Dermis microvascular lymphatic vessel endothelial cell (primary cell): ENCODE measurements around the gene FXYD7. TPM values are rescaled to one million over a fixed set of nuclear protein-coding genes. Genes with fewer than 3 reads are reported as not detected.

ENCODE experiments used
- DNase-seq, 2 donors: peaks; one replicate each; pipeline versions ENCODE4 v3.0.0 to v3.0.0-alpha.2; 2010; ENCODE audit warnings: low read depth in 2 of 2
- total RNA-seq: library from RNA; depleted of rRNA; stranded (reverse); fragments of >200 nt; gene quantifications from 2 replicates; pipeline ENCODE4 v1.2.1, GENCODE V29; 2014

Gene FXYD7
- total RNA-seq, 1 donor from 2014 or later, result not detected

- no peak for DNase-seq
Observed at GRCh38 chr19:35199481-35199880, 56.4 kb downstream of the FXYD7 start.

GRCh38 chr19:35202722-35203688, 60.0 kb downstream of the FXYD7 start:
- no peak for DNase-seq

Other genes with a start within 250 kb of the FXYD7 start
- 4.1 and 5.4 TPM in 2 replicates for gene ZNF30, start 216.4 kb upstream of the FXYD7 start, total RNA-seq
- gene ZNF792, start 179.0 kb upstream of the FXYD7 start, total RNA-seq, result 25.9 and 44.5 TPM in 2 replicates
- 21.1 and 42.1 TPM in 2 replicates for gene GRAMD1A, start 142.9 kb upstream of the FXYD7 start, total RNA-seq
- 5.0 and 5.2 TPM in 2 replicates for gene SCN1B, start 112.8 kb upstream of the FXYD7 start, total RNA-seq
- gene HPN, start 101.5 kb upstream of the FXYD7 start, total RNA-seq, result under 0.01 TPM in 1 of 2 replicates, not detected in the other
- not detected in 2 replicates for gene FXYD3, start 27.4 kb upstream of the FXYD7 start, total RNA-seq
- gene LGI4, start 8.2 kb upstream of the FXYD7 start, total RNA-seq, result not detected in 2 replicates
- not detected in 2 replicates for gene FXYD1, start 4.4 kb upstream of the FXYD7 start, total RNA-seq
- gene FXYD5, start 11.5 kb downstream of the FXYD7 start, total RNA-seq, result 17.1 and 22.4 TPM in 2 replicates
- gene FAM187B, start 85.5 kb downstream of the FXYD7 start, total RNA-seq, result not detected in 2 replicates
- gene LSR, start 105.7 kb downstream of the FXYD7 start, total RNA-seq, result 0.25 and 0.26 TPM in 2 replicates
- gene USF2, start 125.7 kb downstream of the FXYD7 start, total RNA-seq, result 32.6 and 51.1 TPM in 2 replicates
- gene HAMP, start 139.3 kb downstream of the FXYD7 start, total RNA-seq, result under 0.01 and 0.26 TPM in 2 replicates
- gene MAG, start 148.9 kb downstream of the FXYD7 start, total RNA-seq, result 0.63 TPM in 1 of 2 replicates, not detected in the other
- 0.13 and 0.38 TPM in 2 replicates for gene CD22, start 185.9 kb downstream of the FXYD7 start, total RNA-seq
- gene FFAR1, start 204.6 kb downstream of the FXYD7 start, total RNA-seq, result not detected in 2 replicates
- gene FFAR3, start 215.2 kb downstream of the FXYD7 start, total RNA-seq, result not detected in 2 replicates
- not detected in 2 replicates for gene GPR42, start 227.8 kb downstream of the FXYD7 start, total RNA-seq